ENCODE data around the gene MPP2.
A peak's percentile ranks its signal among the peaks of the same experiment; 100 is the strongest.
"Not testable (repeated sequence)": the region's sequence is repeated elsewhere in the genome, so short reads cannot be mapped to it uniquely, and the experiment has no call there.

Gene MPP2

DNA sequence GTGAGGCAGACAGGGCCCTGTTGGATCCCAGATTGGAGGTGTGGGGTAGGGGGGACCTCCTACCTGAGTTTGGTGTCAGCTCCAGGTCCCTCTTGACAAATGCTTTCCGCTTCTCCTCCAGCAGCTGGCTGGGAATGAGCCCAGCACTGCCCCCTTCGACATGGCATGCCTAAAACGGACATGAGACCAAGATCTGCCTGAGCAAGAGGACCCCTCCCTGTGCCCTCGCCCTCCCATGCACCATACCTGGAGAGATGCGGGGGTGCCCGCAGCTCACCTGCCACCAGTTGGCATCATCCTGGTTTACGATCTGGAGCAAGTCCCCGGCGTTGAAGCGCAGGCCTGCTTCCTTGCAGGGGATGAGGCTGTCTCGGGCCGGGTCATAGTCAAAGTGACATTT is 26.2 kb downstream of the MPP2 start:
- TF ChIP-seq GATA1 (IDR thresholded peaks at IDR 0.05; ENCODE audit: low read depth, low read length) (no peak), POLR2A (IDR thresholded peaks at IDR 0.05; ENCODE audit: low read length) (no peak)
- no peak for DNase-seq

GRCh38 chr17:43880420-43880991 is 26.8 kb downstream of the MPP2 start:
- TF ChIP-seq GATA1 (IDR thresholded peaks at IDR 0.05; ENCODE audit: low read depth, low read length), result no peak
- no peak for TF ChIP-seq POLR2A (IDR thresholded peaks at IDR 0.05; ENCODE audit: low read length)
- DNase-seq, result peak; percentile 31 to 63

DNA sequence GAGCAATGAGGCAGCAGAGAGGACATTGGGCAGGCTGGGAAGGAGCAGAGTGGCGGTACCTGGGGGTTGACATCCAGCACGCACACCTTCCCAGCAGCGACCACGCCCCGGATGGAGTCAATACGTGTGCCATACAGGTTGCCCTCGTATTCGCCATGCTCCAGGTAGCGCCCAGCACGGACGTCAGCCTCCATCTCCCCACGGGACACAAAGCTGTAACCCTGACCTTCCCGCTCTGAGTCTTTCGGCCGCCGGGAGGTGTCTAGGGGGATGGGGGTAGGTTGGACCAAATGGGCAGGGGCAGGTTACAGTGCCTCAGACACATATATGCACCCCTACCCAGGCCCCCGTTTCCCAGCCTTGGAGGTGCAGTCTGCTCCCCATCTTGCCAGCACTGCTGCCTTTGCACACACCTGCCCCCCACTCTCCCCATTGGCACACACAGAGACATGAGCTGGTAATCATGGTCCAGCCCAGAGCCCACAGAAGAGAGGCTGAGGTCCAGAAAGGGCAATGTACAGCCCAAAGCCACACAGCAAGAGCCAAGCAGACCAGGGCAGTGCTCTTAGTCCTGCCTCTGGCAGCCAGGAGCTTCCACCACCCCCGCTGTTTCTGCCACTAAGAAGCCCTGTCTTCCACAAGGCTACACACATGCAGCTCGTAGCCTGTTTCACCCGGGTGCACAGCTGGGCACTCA is 27.5 kb downstream of the MPP2 start:
- TF ChIP-seq POLR2A (IDR thresholded peaks at IDR 0.05; ENCODE audit: low read length) (no peak), GATA1 (IDR thresholded peaks at IDR 0.05; ENCODE audit: low read depth, low read length) (no peak)
- no peak for DNase-seq

DNA sequence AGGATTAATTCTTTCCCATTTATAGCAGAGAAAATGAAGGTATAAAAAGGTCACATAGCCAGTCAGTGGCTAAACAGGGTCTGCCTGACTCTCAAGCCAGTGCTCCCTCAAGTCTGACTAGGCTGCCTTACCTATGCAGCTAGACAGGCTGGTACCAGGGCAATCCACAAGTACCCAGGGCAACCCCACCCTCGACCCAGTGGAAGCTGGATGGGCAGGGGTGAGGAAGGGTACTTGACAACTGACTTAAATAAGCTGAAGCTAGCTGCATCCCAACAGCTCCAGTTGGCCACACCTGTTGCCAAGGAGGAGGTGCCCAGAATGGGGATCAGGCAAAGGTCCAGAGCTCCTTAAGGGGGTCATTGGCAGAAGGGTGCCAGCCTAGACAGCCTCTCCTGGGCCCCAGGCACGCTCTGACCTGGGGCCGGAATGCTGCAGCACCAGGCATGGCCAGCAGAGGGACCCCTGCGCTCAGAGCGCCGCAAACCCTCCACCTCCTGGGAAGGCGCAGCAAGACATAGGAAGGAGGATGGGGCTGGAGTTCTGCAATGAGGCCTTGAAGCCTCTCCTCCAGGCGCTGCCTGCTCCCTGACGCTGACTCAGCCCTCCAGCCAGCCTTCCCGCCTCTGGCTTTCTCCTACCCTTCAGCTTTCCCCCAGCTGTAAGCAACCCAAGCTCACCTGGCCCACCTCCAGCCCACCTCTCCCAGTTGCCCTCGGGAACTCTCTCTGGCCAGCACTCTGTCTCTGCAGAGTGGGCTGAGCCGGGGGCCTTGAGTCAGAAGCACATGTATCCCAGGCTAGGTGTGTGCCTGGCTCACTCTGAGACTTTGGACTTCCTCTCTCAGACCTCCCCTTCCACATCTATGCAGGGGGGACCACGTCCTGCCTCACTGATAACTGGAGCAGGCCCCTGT is 28.8 kb downstream of the MPP2 start:
- peak; percentile 45 to 76 for DNase-seq
- TF ChIP-seq GATA1 (IDR thresholded peaks at IDR 0.05; ENCODE audit: low read depth, low read length), result no peak
- TF ChIP-seq POLR2A (IDR thresholded peaks at IDR 0.05; ENCODE audit: low read length), result no peak

GRCh38 chr17:43877451-43878155 is 29.7 kb downstream of the MPP2 start:
- TF ChIP-seq POLR2A (IDR thresholded peaks at IDR 0.05; ENCODE audit: low read length) (no peak), GATA1 (IDR thresholded peaks at IDR 0.05; ENCODE audit: low read depth, low read length) (no peak)
- no peak for DNase-seq

GRCh38 chr17:43877031-43877430 is 30.3 kb downstream of the MPP2 start:
- no peak for DNase-seq
- TF ChIP-seq POLR2A (IDR thresholded peaks at IDR 0.05; ENCODE audit: low read length) (no peak), GATA1 (IDR thresholded peaks at IDR 0.05; ENCODE audit: low read depth, low read length) (no peak)

DNA sequence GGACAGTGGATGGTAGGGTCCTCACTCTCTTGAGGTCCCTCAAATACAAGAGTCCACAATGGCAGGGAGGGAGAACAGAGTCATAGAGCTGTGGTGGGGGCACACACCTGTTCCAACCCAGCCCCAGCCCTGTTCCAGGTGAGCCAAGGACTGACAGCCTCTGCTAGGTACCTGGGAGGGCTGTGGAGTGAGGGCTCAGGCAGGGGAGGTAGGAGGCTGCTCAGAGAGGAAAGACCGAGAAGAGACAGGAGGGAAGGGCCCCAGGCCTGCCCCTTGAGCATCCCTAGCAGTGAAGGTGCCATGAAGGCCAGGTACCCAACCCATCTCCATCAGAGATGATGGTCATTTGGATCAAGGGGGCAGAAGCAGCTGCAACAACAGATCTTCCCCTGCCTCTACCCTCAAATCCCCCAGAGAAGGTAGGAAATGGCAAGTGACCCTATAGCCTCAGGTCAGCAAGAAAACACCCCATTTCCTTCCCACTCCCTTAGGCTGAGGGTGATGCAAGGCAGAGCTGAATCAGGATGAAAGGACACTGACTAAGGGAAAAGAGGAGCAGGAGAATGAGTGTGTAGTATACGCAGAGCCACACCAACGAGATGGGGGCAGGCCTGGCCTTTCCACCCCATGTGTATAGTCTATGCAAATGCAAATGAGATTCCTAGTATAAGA is 31.7 kb downstream of the MPP2 start:
- DNase-seq, result no peak
- TF ChIP-seq GATA1 (IDR thresholded peaks at IDR 0.05; ENCODE audit: low read depth, low read length) (no peak), POLR2A (IDR thresholded peaks at IDR 0.05; ENCODE audit: low read length) (no peak)

DNA sequence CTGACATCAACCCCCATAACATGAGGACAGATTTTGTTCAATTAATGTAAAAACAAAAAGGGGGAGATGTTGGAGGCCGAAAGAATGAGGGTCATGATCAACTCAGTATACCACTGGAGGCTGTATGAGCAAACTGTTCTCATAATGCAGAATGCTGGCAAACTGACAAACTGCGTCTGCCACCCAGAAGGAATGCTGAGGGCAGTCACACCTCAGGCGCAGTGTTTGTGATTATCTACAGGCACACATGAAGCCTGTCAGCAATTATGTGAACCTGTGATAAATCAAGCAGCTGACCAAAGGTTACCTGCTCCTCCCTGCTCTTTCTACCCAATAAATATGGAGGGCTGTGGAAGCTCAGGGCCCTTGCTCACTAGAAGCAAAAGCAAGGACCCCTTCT is 33.0 kb downstream of the MPP2 start:
- DNase-seq, result no peak
- TF ChIP-seq POLR2A (IDR thresholded peaks at IDR 0.05; ENCODE audit: low read length), result no peak
- TF ChIP-seq GATA1 (IDR thresholded peaks at IDR 0.05; ENCODE audit: low read depth, low read length), result no peak

DNA sequence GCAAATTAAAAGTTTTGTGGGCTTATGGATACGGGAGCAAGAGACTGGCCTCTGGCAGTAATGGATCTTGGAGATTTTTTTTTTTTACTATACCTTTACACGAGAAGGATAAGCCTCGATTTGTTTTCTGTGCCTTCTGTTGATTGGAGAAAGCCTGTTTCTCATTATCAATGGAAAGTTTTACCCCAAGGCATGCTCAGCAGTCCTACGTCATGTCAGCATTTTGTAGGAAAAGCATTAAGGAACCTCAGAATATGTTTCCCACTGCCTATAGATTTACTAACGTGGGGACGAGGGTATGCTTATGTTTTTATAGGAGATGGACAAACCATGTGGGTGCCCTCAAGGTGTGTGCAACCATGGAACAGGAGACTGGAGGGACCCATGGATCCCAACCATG is 33.5 kb downstream of the MPP2 start:
- DNase-seq, result no peak
- TF ChIP-seq GATA1 (IDR thresholded peaks at IDR 0.05; ENCODE audit: low read depth, low read length), result no peak
- TF ChIP-seq POLR2A (IDR thresholded peaks at IDR 0.05; ENCODE audit: low read length), result no peak

- no peak for DNase-seq
- TF ChIP-seq GATA1 (IDR thresholded peaks at IDR 0.05; ENCODE audit: low read depth, low read length), result no peak
- no peak for TF ChIP-seq POLR2A (IDR thresholded peaks at IDR 0.05; ENCODE audit: low read length)
Observed at GRCh38 chr17:43873091-43873490, 34.2 kb downstream of the MPP2 start.

- no peak for DNase-seq
- TF ChIP-seq GATA1 (IDR thresholded peaks at IDR 0.05; ENCODE audit: low read depth, low read length), result no peak
- TF ChIP-seq POLR2A (IDR thresholded peaks at IDR 0.05; ENCODE audit: low read length), result no peak
Observed at GRCh38 chr17:43871946-43872690, 35.2 kb downstream of the MPP2 start.

DNA sequence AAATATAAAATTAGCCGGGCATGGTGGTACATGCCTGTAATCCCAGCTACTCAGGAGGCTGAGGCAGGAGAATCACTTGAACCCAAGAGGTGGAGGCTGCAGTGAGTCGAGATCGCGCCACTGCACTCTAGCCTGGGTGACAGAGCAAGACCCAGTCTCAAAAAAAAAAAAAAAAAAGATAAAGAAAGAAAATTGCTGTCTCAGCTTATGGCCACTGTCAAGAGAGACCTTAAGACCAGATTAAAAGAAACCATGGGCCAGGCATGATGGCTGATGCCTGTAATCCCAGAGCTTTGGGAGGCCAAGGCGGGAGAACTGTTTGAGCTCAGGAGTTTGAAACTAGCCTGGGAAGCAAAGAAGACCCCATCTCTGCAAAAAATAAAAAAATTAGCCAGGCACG is 38.3 kb downstream of the MPP2 start:
- DNase-seq, result not testable (repeated sequence)
